Gastrocnemius medialis (tissue), 4 donors: ENCODE results near the gene CD209. TPM values are rescaled to one million over a fixed set of nuclear protein-coding genes. Genes with fewer than 3 reads are reported as not detected.
A peak's percentile ranks its signal among the peaks of the same experiment; 100 is the strongest.

Experiments used
- ATAC-seq, 2 donors: fragments of 150-250 bp; one replicate each; pipeline ENCODE4 v1.9.1; 2016
- DNase-seq, 2 donors: peaks; one replicate each; pipeline ENCODE4 v3.0.0-alpha.2; 2019
- H3K27ac ChIP-seq, 4 donors: fragments of 200-600 bp; sonication (generic); 1 replicate in 1 of 4; 2 replicates in 3 of 4; pipeline ENCODE4 v1.5.1; 2016 to 2018; ENCODE audit warnings: mild to moderate bottlenecking in 2 of 4, moderate library complexity in 1 of 4
- H3K27me3 ChIP-seq, 3 donors: fragments of 200-600 bp; sonication (generic) in 2 of 3; 1 replicate in 1 of 3; 2 replicates in 2 of 3; pipeline versions ENCODE4 v1.5.1 to v1.6.0; 2016 to 2019; ENCODE audit warnings: mild to moderate bottlenecking in 1 of 3, moderate library complexity in 1 of 3
- H3K36me3 ChIP-seq, 2 donors: fragments of 200-600 bp; sonication (generic) in 1 of 2; one replicate each; pipeline ENCODE4 v1.5.1; 2017 to 2018
- H3K4me1 ChIP-seq, 2 donors: fragments of 200-600 bp; sonication (generic) in 1 of 2; one replicate each; pipeline ENCODE4 v1.5.1; 2016 to 2017; ENCODE audit warnings: mild to moderate bottlenecking in 2 of 2
- H3K4me3 ChIP-seq, 4 donors: fragments of 200-600 bp; sonication (generic) in 3 of 4; 1 replicate in 1 of 4; 2 replicates in 3 of 4; pipeline ENCODE4 v1.5.1; 2016 to 2019; ENCODE audit warnings: mild to moderate bottlenecking in 2 of 4
- H3K9me3 ChIP-seq, 3 donors: fragments of 200-600 bp; sonication (generic) in 2 of 3; 1 replicate in 1 of 3; 2 replicates in 2 of 3; pipeline ENCODE4 v1.5.1; 2016 to 2019
- POLR2A ChIP-seq, 2 donors: fragments of 450-650 bp; IDR thresholded peaks; one replicate each; pipeline ENCODE4 v1.6.1; 2017; ENCODE audit warnings: antibody characterized with exemption in 2 of 2, mild to moderate bottlenecking in 2 of 2, moderate library complexity in 2 of 2
- in situ Hi-C, 4 donors: fragments of 200-750 bp; cut with MboI; loops; one replicate each; pipeline versions ENCODE4 v1.15.0 to v1.8.0; 2017; ENCODE audit warnings: low sequenced_read_pairs in 4 of 4
- intact Hi-C: fragments of 100-400 bp; cut with DNase I; formaldehyde crosslinking; loops from one replicate; pipeline ENCODE4 v1.15.1; 2023; ENCODE audit warnings: low total_unique reads
- total RNA-seq, 4 donors: library from RNA; depleted of rRNA; stranded (reverse); fragments of >200 nt; gene quantifications; one replicate each; pipeline versions ENCODE4 v1.1.0 to v1.2.3, GENCODE V29; 2016
- TF ChIP-seq, protein P1 (sequence below), 5 experiments: fragments of 450-650 bp in 3 of 5; fragments of 200-600 bp in 2 of 5; sonication (generic) in 2 of 5; IDR thresholded peaks in 4 of 5; conservative IDR thresholded peaks in 1 of 5; 1 replicate in 4 of 5; 2 replicates in 1 of 5; pipeline ENCODE4 v1.5.1; 2016 to 2019; ENCODE audit warnings: antibody characterized with exemption in 5 of 5, mild to moderate bottlenecking in 3 of 5, moderate library complexity in 3 of 5

Gene CD209
- total RNA-seq, 4 donors from 2014 or later = 0.56 to 1.3 (median 1.0) TPM

DNA sequence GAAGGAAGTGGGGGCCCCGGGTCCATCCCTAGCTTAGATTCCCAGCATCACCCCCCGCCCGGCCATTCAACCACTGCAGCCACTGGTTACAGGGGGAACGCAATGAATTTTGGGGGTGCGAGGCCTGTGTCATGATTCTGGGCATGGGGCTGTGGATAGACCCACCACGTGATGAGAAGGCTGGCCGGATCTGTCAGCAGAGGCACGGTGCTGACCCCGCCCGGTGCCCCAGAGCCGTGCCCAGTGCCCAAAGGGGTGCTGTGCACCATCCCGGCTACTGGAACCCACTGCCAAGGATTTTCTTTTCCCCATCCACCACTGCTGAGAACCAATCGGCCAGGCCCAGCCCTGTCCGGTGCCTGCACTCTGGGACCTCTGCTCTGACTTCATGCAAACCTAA, 43.1 kb upstream of the CD209 start:
- H3K27ac ChIP-seq = no peak overlapping the region
- in situ Hi-C loops (loop anchor here in 1 of 4 donors (10.0 kb wide), 1 partner anchor 226 kb away; no protein-coding TSS in a partner anchor), intact Hi-C loops (no loop called here)
- H3K36me3 ChIP-seq = no peaks in the 10 kb centered on the region
- no peak for DNase-seq
- H3K4me1 ChIP-seq = no peaks in the 10 kb centered on the region
- no peak overlapping the region for H3K4me3 ChIP-seq
- no peaks in the 10 kb centered on the region for H3K9me3 ChIP-seq
- no peak for TF ChIP-seq POLR2A (IDR thresholded peaks at IDR 0.05)
- TF ChIP-seq, protein P1, sequence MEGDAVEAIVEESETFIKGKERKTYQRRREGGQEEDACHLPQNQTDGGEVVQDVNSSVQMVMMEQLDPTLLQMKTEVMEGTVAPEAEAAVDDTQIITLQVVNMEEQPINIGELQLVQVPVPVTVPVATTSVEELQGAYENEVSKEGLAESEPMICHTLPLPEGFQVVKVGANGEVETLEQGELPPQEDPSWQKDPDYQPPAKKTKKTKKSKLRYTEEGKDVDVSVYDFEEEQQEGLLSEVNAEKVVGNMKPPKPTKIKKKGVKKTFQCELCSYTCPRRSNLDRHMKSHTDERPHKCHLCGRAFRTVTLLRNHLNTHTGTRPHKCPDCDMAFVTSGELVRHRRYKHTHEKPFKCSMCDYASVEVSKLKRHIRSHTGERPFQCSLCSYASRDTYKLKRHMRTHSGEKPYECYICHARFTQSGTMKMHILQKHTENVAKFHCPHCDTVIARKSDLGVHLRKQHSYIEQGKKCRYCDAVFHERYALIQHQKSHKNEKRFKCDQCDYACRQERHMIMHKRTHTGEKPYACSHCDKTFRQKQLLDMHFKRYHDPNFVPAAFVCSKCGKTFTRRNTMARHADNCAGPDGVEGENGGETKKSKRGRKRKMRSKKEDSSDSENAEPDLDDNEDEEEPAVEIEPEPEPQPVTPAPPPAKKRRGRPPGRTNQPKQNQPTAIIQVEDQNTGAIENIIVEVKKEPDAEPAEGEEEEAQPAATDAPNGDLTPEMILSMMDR (IDR thresholded peaks at IDR 0.05 in 4 of 5, conservative IDR thresholded peaks at IDR 0.05 in 1 of 5) = no peak
- peaks cover 25 to 33% (median 30%) of the 10 kb centered on the region in 3 donors for H3K27me3 ChIP-seq
- ATAC-seq = no peak

DNA sequence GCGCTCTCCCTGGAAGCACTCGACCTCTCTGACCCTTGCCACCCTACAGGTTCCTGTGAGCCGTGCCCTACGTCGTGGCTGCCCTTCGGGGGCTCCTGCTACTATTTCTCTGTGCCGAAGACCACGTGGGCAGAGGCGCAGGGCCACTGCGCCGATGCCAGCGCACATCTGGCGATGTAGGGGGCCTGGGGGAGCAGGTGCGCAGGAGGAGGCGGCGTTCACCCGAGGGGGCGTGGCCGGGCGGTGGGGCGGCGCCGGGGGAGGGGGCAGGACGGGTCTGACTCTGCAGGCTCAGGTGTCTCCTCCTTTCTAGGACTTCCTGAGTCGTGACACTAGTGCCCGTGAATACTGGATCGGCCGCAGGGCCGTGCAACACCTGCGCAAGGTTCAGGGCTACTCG, 42.1 kb upstream of the CD209 start:
- TF ChIP-seq, protein P1 (IDR thresholded peaks at IDR 0.05 in 4 of 5, conservative IDR thresholded peaks at IDR 0.05 in 1 of 5) = no peak
- TF ChIP-seq POLR2A (IDR thresholded peaks at IDR 0.05) = no peak
- no peaks in the 10 kb centered on the region for H3K36me3 ChIP-seq
- no peaks in the 10 kb centered on the region for H3K4me1 ChIP-seq
- H3K4me3 ChIP-seq = no peak overlapping the region
- H3K9me3 ChIP-seq = no peaks in the 10 kb centered on the region
- ATAC-seq = no peak
- intact Hi-C loops = no loop called here
- in situ Hi-C loops = no loop called here
- DNase-seq = no peak
- no peak overlapping the region for H3K27ac ChIP-seq
- H3K27me3 ChIP-seq = peaks cover 25 to 36% (median 30%) of the 10 kb centered on the region in 3 donors

DNA sequence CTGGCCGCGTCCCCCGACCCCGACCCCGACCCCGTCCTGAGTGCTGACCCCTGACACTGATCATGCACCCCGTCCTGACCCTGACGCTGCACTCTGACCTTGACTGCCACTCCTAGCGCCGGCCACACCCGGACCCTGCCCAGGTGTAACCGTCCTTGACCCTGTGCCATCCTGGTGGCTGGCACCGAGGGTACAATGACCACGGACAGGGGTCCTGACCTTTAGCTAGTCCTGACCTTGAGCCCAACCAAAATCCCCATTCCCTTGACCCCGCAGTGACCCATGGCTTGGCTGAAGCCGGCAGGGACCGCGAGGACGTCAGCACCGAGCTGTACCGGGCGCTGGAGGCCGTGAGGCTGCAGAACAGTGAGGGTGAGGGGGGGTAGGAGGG, 41.6 kb upstream of the CD209 start:
- TF ChIP-seq POLR2A (IDR thresholded peaks at IDR 0.05) = no peak
- TF ChIP-seq, protein P1 (IDR thresholded peaks at IDR 0.05 in 4 of 5, conservative IDR thresholded peaks at IDR 0.05 in 1 of 5) = no peak
- H3K4me1 ChIP-seq = no peaks in the 10 kb centered on the region
- peaks cover 25 to 36% (median 30%) of the 10 kb centered on the region in 3 donors for H3K27me3 ChIP-seq
- DNase-seq = no peak
- H3K27ac ChIP-seq = no peak overlapping the region
- no peak for ATAC-seq
- H3K36me3 ChIP-seq = no peaks in the 10 kb centered on the region
- H3K4me3 ChIP-seq = no peak overlapping the region
- in situ Hi-C loops (no loop called here), intact Hi-C loops (no loop called here)
- H3K9me3 ChIP-seq = no peaks in the 10 kb centered on the region

- ATAC-seq (no peak), DNase-seq (no peak)
- H3K4me1 ChIP-seq = no peaks in the 10 kb centered on the region
- no peaks in the 10 kb centered on the region for H3K9me3 ChIP-seq
- in situ Hi-C loops = no loop called here
- H3K27me3 ChIP-seq = peaks cover 25 to 36% (median 30%) of the 10 kb centered on the region in 3 donors
- H3K4me3 ChIP-seq = peak overlapping the region in 1 of 4 donors; percentile 11
- no peaks in the 10 kb centered on the region for H3K36me3 ChIP-seq
- H3K27ac ChIP-seq = no peak overlapping the region
- intact Hi-C loops = no loop called here
- TF ChIP-seq, protein P1 (IDR thresholded peaks at IDR 0.05 in 4 of 5, conservative IDR thresholded peaks at IDR 0.05 in 1 of 5) = no peak
- TF ChIP-seq POLR2A (IDR thresholded peaks at IDR 0.05) = no peak
Observed at GRCh38 chr19:7788178-7788932, 41.0 kb upstream of the CD209 start.
